SH-SY5Y (cell line): ENCODE data around the gene PDZD2.

ENCODE experiments used
- GATA2 ChIP-seq: IDR thresholded peaks from 2 replicates; pipeline ENCODE4 v1.6.1; 2011; ENCODE audit warnings: mild to moderate bottlenecking, low read depth, low read length
- GATA3 ChIP-seq: IDR thresholded peaks from 2 replicates; pipeline ENCODE4 v1.6.1; 2011; ENCODE audit warnings: low read depth, mild to moderate bottlenecking, low read length, moderate library complexity

- TF ChIP-seq GATA2 (no peak), GATA3 (no peak)
Measured at GRCh38 chr5:31937226-31937625, 298.3 kb downstream of the PDZD2 start.
